KBM-7 (cell line): ENCODE data around the gene ETV6.

Experiments
- DNase-seq: peaks from one replicate; pipeline ENCODE4 v3.0.0-alpha.2; 2015
- in situ Hi-C: fragments of 300-500 bp; cut with MboI; formaldehyde crosslinking; loops from 2 replicates; pipeline ENCODE4 v1.14.3; 2020; ENCODE audit warnings: low sequenced_read_pairs, low pct_unique_long_range_greater_than_20kb, mixed read lengths

The ETV6 gene

GRCh38 chr12:11709513-11709912, 60.0 kb downstream of the ETV6 start:
- no peak for DNase-seq
- in situ Hi-C loops: no loop called here

- in situ Hi-C loops: no loop called here
- DNase-seq: no peak
Measured at GRCh38 chr12:11710431-11710830, 61.0 kb downstream of the ETV6 start.

GRCh38 chr12:11710906-11711305, 61.4 kb downstream of the ETV6 start:
- no peak for DNase-seq
- in situ Hi-C loops: no loop called here

GRCh38 chr12:11711651-11712327, 62.3 kb downstream of the ETV6 start:
- no peak for DNase-seq
- in situ Hi-C loops: no loop called here

GRCh38 chr12:11712491-11712890, 63.0 kb downstream of the ETV6 start:
- in situ Hi-C loops: no loop called here
- DNase-seq: no peak

- in situ Hi-C loops: no loop called here
- DNase-seq: no peak
Measured at GRCh38 chr12:11713202-11713601, 63.7 kb downstream of the ETV6 start.

GRCh38 chr12:11714626-11715025, 65.2 kb downstream of the ETV6 start:
- DNase-seq: no peak
- in situ Hi-C loops: no loop called here

- DNase-seq: no peak
- in situ Hi-C loops: no loop called here
Measured at GRCh38 chr12:11715621-11716020, 66.1 kb downstream of the ETV6 start.

GRCh38 chr12:11716794-11717518, 67.5 kb downstream of the ETV6 start:
- DNase-seq: peak; percentile 41
- in situ Hi-C loops: no loop called here

- no peak for DNase-seq
- in situ Hi-C loops: no loop called here
Measured at GRCh38 chr12:11717519-11717961, 68.1 kb downstream of the ETV6 start.

GRCh38 chr12:11718105-11718504, 68.6 kb downstream of the ETV6 start:
- in situ Hi-C loops: no loop called here
- no peak for DNase-seq

- in situ Hi-C loops: no loop called here
- no peak for DNase-seq
Measured at GRCh38 chr12:11718768-11719253, 69.3 kb downstream of the ETV6 start.

- DNase-seq: peak; percentile 88
- in situ Hi-C loops: no loop called here
Measured at GRCh38 chr12:11719678-11720099, 70.2 kb downstream of the ETV6 start.

GRCh38 chr12:11722071-11722470, 72.6 kb downstream of the ETV6 start:
- no peak for DNase-seq
- in situ Hi-C loops: no loop called here

- in situ Hi-C loops: no loop called here
Measured at GRCh38 chr12:11722578-11723138, 73.2 kb downstream of the ETV6 start.

GRCh38 chr12:11723993-11724392, 74.5 kb downstream of the ETV6 start:
- no peak for DNase-seq
- in situ Hi-C loops: no loop called here

More at GRCh38 chr12:11722578-11723138, 73.2 kb downstream of the ETV6 start:
- DNase-seq: no peak

- in situ Hi-C loops: no loop called here
- DNase-seq: peak; percentile 79
Measured at GRCh38 chr12:11724888-11725311, 75.4 kb downstream of the ETV6 start.

- DNase-seq: peak; percentile 55
- in situ Hi-C loops: no loop called here
Measured at GRCh38 chr12:11725686-11726085, 76.2 kb downstream of the ETV6 start.

- DNase-seq: no peak
- in situ Hi-C loops: no loop called here
Measured at GRCh38 chr12:11726659-11727058, 77.2 kb downstream of the ETV6 start.

- no peak for DNase-seq
- in situ Hi-C loops: no loop called here
Measured at GRCh38 chr12:11727133-11727664, 77.7 kb downstream of the ETV6 start.
